HUES6 (cell line): ENCODE results near the gene S100G.
"Not testable (repeated sequence)": the region's sequence is repeated elsewhere in the genome, so short reads cannot be mapped to it uniquely, and the experiment has no call there.

Experiments
- H3K27ac ChIP-seq: 2 replicates; pipeline ENCODE4 v1.7.0; 2013; ENCODE audit warnings: low read depth, mild to moderate bottlenecking, low read length, inconsistent platforms
- H3K27me3 ChIP-seq: 2 replicates; pipeline ENCODE4 v1.6.1; 2013; ENCODE audit warnings: low read length; ENCODE audit not compliant: control insufficient read depth, insufficient read depth
- H3K36me3 ChIP-seq: 2 replicates; pipeline ENCODE4 v1.6.1; 2013; ENCODE audit warnings: low read length; ENCODE audit not compliant: control insufficient read depth, insufficient read depth
- H3K4me1 ChIP-seq: 2 replicates; pipeline ENCODE4 v1.6.1; 2013; ENCODE audit warnings: low read length; ENCODE audit not compliant: control insufficient read depth, insufficient read depth
- H3K4me3 ChIP-seq: 2 replicates; pipeline ENCODE4 v1.5.1; 2013; ENCODE audit warnings: low read depth, low read length
- H3K9ac ChIP-seq: one replicate; pipeline ENCODE4 v1.6.1; 2013; ENCODE audit warnings: mild to moderate bottlenecking, low read length
- H3K9me3 ChIP-seq: 2 replicates; pipeline ENCODE4 v1.6.1; 2013; ENCODE audit warnings: low read depth, low read length; ENCODE audit not compliant: control insufficient read depth, insufficient read depth

S100G gene

GRCh38 chrX:16649858-16650257, at the start of gene S100G:
Gene S100G, plus strand, starts transcription at chrX:16650158. Its CDS starts 849 bp downstream, at chrX:16651007.
- Histone ChIP-seq H3K36me3 (peaks cover 27% of the 10 kb centered on the region), H3K9ac (no peak within 1 kb of the TSS), H3K27me3 (no peaks in the 10 kb centered on the region), H3K4me3 (no peak within 1 kb of the TSS), H3K9me3 (peaks cover 10% of the 10 kb centered on the region), H3K27ac (no peak within 1 kb of the TSS), H3K4me1 (peaks cover 10% of the 10 kb centered on the region)

GRCh38 chrX:16601885-16602284, 48.1 kb upstream of the S100G start:
- H3K27ac ChIP-seq = no peak overlapping the region
- H3K4me1 ChIP-seq = peaks cover 14% of the 10 kb centered on the region; the same call in 1 of the 2 replicates
- H3K27me3 ChIP-seq = no peaks in the 10 kb centered on the region
- H3K9me3 ChIP-seq = no peaks in the 10 kb centered on the region
- peaks cover 27% of the 10 kb centered on the region for H3K36me3 ChIP-seq
- H3K9ac ChIP-seq = no peak overlapping the region
- no peak overlapping the region for H3K4me3 ChIP-seq

- H3K9ac ChIP-seq, H3K27me3 ChIP-seq, H3K9me3 ChIP-seq, H3K4me3 ChIP-seq: not testable (repeated sequence)
- peaks cover 36% of the 10 kb centered on the region for H3K36me3 ChIP-seq
- peak overlapping the region; percentile 32; the same call in 1 of the 2 replicates for H3K27ac ChIP-seq
- peaks cover 14% of the 10 kb centered on the region; the same call in 1 of the 2 replicates for H3K4me1 ChIP-seq
Measured at GRCh38 chrX:16603235-16603634, 46.7 kb upstream of the S100G start.

DNA sequence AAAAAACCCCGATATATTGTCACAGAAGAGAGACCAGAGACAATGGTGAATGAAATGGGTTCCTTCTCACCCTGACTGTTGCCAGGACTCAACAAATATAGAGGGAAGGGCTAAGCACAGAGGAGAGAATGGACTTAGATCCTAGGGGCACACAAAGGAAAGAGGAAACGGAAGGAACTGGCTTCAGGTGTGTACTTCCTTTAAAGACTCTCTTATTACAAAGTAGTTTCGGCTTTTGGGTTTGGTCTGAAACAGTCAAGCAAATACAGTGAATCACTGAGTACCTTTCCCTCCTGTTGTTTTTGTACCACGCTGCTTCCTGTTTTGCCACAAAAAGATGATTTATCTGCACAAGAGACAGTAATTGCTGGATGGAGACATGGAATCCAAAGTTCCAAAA, 46.1 kb upstream of the S100G start:
- Histone ChIP-seq H3K9ac (peak overlapping the region; percentile 24), H3K9me3 (no peaks in the 10 kb centered on the region), H3K4me1 (peaks cover 14% of the 10 kb centered on the region; the same call in 1 of the 2 replicates), H3K27me3 (no peaks in the 10 kb centered on the region), H3K36me3 (peaks cover 41% of the 10 kb centered on the region), H3K4me3 (no peak overlapping the region), H3K27ac (peak overlapping the region; percentile 32; the same call in 1 of the 2 replicates)

DNA sequence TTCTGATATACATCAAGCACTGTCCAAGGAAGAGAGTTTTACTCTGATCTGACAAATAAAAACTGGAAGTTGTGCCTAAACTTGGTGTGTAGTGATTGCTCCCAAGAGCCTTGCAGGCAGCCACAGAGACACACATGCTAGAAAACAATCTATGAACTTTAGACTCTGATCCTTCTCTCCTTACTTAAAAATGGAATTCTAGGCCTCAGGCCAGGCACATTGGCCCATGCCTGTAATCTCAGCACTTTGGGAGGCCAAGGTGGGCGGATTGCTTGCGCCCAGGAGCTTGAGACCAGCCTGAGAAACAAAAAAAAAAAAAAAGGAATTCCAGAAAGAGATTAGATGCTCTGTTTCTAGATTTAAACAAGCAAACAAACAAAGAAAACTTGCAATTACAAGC, 45.6 kb upstream of the S100G start:
- no peak overlapping the region for H3K9ac ChIP-seq
- peaks cover 45% of the 10 kb centered on the region for H3K36me3 ChIP-seq
- no peak overlapping the region for H3K4me3 ChIP-seq
- peaks cover 14% of the 10 kb centered on the region; the same call in 1 of the 2 replicates for H3K4me1 ChIP-seq
- no peaks in the 10 kb centered on the region for H3K9me3 ChIP-seq
- peak overlapping the region; percentile 32; the same call in 1 of the 2 replicates for H3K27ac ChIP-seq
- no peaks in the 10 kb centered on the region for H3K27me3 ChIP-seq

DNA sequence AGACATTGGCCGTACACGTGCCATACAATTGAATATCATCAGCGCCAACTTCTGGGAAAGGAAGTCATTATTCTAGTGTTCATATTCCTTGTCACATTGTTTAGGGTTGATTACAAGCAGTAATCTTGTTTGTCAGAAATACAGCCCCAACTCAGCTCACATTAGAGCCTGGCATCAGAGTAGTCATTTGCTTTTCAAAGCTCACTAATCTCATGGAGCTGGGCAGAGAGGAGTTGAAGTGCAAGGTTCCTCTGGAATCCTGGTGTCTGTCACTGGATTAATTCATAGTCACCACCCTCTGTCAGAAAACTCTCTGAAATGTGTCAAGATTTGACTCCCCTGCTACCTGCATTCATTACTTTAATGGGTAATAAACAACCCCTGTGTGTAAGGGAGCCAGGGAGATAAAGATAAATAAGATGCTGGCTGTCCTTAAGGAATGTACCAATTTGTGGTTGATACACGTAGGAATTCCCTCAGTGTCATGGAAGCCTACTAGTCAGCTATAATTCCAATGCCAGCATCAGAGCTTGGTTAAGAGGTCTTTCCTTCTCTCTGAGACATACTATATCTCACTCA, 43.7 kb upstream of the S100G start:
- no peaks in the 10 kb centered on the region for H3K27me3 ChIP-seq
- no peak overlapping the region for H3K4me3 ChIP-seq
- H3K9ac ChIP-seq = no peak overlapping the region
- H3K27ac ChIP-seq = no peak overlapping the region
- H3K4me1 ChIP-seq = peaks cover 14% of the 10 kb centered on the region; the same call in 1 of the 2 replicates
- H3K36me3 ChIP-seq = peaks cover 60% of the 10 kb centered on the region
- no peaks in the 10 kb centered on the region for H3K9me3 ChIP-seq

DNA sequence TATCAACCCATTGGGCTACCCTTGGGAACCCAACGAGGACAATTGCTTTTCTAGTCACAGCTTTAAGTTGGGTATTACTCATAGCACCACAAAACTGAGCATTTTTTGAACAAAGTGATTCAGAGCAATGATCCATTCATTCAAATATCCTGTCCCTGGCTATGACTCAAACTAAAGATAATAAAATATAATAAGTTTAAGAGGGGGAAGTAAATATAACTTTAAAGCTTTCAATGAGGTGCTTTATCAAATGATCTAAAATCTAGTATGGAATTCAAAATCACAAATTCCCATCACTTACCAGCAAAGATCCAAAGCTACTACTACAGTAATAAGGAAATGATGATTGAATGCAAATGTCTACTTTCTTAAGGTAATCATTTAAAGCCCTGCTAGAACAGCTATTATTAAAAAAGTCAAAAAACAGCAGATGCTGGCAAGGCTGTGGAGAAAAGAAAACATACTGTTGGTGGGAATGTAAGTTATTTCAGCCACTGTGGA, 39.8 kb upstream of the S100G start:
- H3K9ac ChIP-seq = no peak overlapping the region
- no peaks in the 10 kb centered on the region for H3K9me3 ChIP-seq
- H3K27me3 ChIP-seq = no peaks in the 10 kb centered on the region
- peaks cover 52% of the 10 kb centered on the region for H3K36me3 ChIP-seq
- H3K4me3 ChIP-seq = no peak overlapping the region
- peaks cover 19% of the 10 kb centered on the region for H3K4me1 ChIP-seq
- H3K27ac ChIP-seq = no peak overlapping the region

GRCh38 chrX:16610654-16611053, 39.3 kb upstream of the S100G start:
- H3K27me3 ChIP-seq, H3K9ac ChIP-seq, H3K9me3 ChIP-seq, H3K27ac ChIP-seq, H3K4me3 ChIP-seq: not testable (repeated sequence)
- Histone ChIP-seq H3K4me1 (peaks cover 19% of the 10 kb centered on the region), H3K36me3 (peaks cover 55% of the 10 kb centered on the region)

GRCh38 chrX:16612257-16612897, 37.6 kb upstream of the S100G start:
- Histone ChIP-seq H3K27me3 (no peaks in the 10 kb centered on the region), H3K4me1 (peaks cover 19% of the 10 kb centered on the region), H3K36me3 (peaks cover 59% of the 10 kb centered on the region), H3K27ac (peak overlapping the region; percentile 85), H3K9me3 (no peaks in the 10 kb centered on the region), H3K4me3 (no peak overlapping the region), H3K9ac (peak overlapping the region; percentile 28)

- H3K27me3 ChIP-seq = no peaks in the 10 kb centered on the region
- no peak overlapping the region for H3K9ac ChIP-seq
- H3K4me3 ChIP-seq = no peak overlapping the region
- no peaks in the 10 kb centered on the region for H3K9me3 ChIP-seq
- H3K27ac ChIP-seq = no peak overlapping the region
- H3K4me1 ChIP-seq = peaks cover 12% of the 10 kb centered on the region
- H3K36me3 ChIP-seq = peaks cover 50% of the 10 kb centered on the region
Measured at GRCh38 chrX:16617382-16617781, 32.6 kb upstream of the S100G start.

DNA sequence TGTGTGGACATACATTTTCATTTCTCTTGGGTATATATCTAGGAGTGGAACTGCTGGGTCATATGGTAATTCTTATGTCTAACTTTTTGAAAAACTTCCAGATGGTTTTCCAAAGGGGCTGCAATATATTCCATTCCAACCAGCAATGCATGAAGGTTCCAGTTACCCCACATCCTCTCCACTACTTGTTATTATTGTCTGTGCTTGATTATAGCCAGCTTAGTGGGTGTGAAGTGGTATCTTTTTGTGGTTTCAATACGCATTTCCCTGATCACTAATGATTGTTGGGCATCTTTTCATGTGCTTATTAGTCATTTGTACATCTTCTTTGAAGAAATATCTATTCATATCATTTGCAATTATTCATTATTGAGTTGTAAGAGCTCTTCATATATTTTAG, 31.5 kb upstream of the S100G start:
- H3K27me3 ChIP-seq = no peaks in the 10 kb centered on the region
- no peak overlapping the region for H3K27ac ChIP-seq
- H3K4me1 ChIP-seq = peaks cover 4% of the 10 kb centered on the region
- no peak overlapping the region for H3K4me3 ChIP-seq
- H3K9ac ChIP-seq = no peak overlapping the region
- H3K36me3 ChIP-seq = peaks cover 50% of the 10 kb centered on the region
- H3K9me3 ChIP-seq = no peaks in the 10 kb centered on the region
